ENCODE data around the gene COG5. TPM values are rescaled to one million over a fixed set of nuclear protein-coding genes. Genes with fewer than 3 reads are reported as not detected.
A peak's percentile ranks its signal among the peaks of the same experiment; 100 is the strongest.

The COG5 gene
- total and polyA plus RNA-seq, 2 of the 4 experiments (the other 2 are of a cell fraction): 18.5 to 27.4 TPM

GRCh38 chr7:107268594-107268993 is 295.1 kb downstream of the COG5 start:
- Histone ChIP-seq H3K14ac (replicated peaks; ENCODE audit: low read depth, low read length) (no peak overlapping the region), H4K5ac (ENCODE audit: low read depth, low read length) (no peak overlapping the region), H3K27me3 (ENCODE audit: control insufficient read depth, insufficient read depth, low read length) (no peaks in the 10 kb centered on the region), H3K4ac (ENCODE audit: low read depth, low read length) (no peak overlapping the region), H2AFZ (replicated peaks; ENCODE audit: low read length, poor library complexity) (no peak overlapping the region), H3K23ac (ENCODE audit: low read depth, low read length) (no peak overlapping the region), H3K18ac (ENCODE audit: low read depth, low read length) (no peak overlapping the region), H3K36me3 (ENCODE audit: control insufficient read depth, insufficient read depth, low read length) (no peaks in the 10 kb centered on the region), H3K27ac (ENCODE audit: insufficient read depth, low read length) (no peak overlapping the region), H2BK120ac (ENCODE audit: low read depth, low read length) (no peak overlapping the region), H3K56ac (ENCODE audit: extremely low read depth, insufficient read depth, low read length) (no peak overlapping the region), H3K9me3 (ENCODE audit: control insufficient read depth, insufficient read depth, low read length) (no peaks in the 10 kb centered on the region), H4K91ac (ENCODE audit: insufficient read depth, low read depth, low read length) (no peak overlapping the region), H3K4me2 (ENCODE audit: low read depth, low read length) (no peak overlapping the region), H4K20me1 (ENCODE audit: insufficient read depth, low read length) (no peaks in the 10 kb centered on the region), H3K4me3 (ENCODE audit: insufficient read depth, low read depth, low read length) (no peak overlapping the region), H2AK9ac (replicated peaks; ENCODE audit: low read depth, low read length, poor library complexity) (no peak overlapping the region), H2BK15ac (ENCODE audit: low read depth, low read length) (no peak overlapping the region), H3K79me1 (ENCODE audit: low read depth in 1 of 2, low read length in 2 of 2) (no peaks in the 10 kb centered on the region), H2BK5ac (ENCODE audit: low read depth, low read length, poor library complexity, severe bottlenecking) (no peak overlapping the region), H3K9me1 (ENCODE audit: insufficient read depth, low read length) (no peaks in the 10 kb centered on the region), H4K8ac (ENCODE audit: low read depth in 2 of 2, low read length in 2 of 2) (no peak overlapping the region), H2BK20ac (ENCODE audit: low read depth, low read length) (no peak overlapping the region), H3K9ac (ENCODE audit: low read depth, low read length) (no peak overlapping the region), H3K4me1 (ENCODE audit: control insufficient read depth, insufficient read depth, low read length) (no peaks in the 10 kb centered on the region), H2AK5ac (ENCODE audit: low read depth, low read length) (no peak overlapping the region)
- DNase-seq (no peak), ATAC-seq (ENCODE audit: low read depth) (no peak)
- in situ Hi-C loops (cut with MboI; ENCODE audit: low sequenced_read_pairs) (no loop called here), intact Hi-C loops (cut with micrococcal nuclease) (no loop called here), dilution Hi-C loops (cut with HindIII; ENCODE audit: low sequenced_read_pairs, unreplicated experiment) (no loop called here)
- WGBS, 2 experiments (ENCODE audit: extremely low coverage in 2 of 2, insufficient read length in 1 of 2): no CpG with 5 or more reads among the region's 2 CpGs
- POLR2A ChIA-PET (ENCODE audit: unreplicated experiment): no interaction called here
- TF ChIP-seq ELK1 (IDR thresholded peaks at IDR 0.05; ENCODE audit: borderline replicate concordance, low read depth, low read length) (no peak), CEBPB (IDR thresholded peaks at IDR 0.05; ENCODE audit: low read depth, low read length) (no peak), SMC3 (IDR thresholded peaks at IDR 0.05; ENCODE audit: low read depth, low read length) (no peak), MAFK (IDR thresholded peaks at IDR 0.05; ENCODE audit: low read depth, low read length) (peak; percentile 86)
- no TSS peak for BruUV-seq (replicated peaks)
- CTCF ChIA-PET: no interaction called here

Measured in IMR-90 (cell line).